HG02840 (cell line): ENCODE measurements around the gene STXBP5.
A peak's percentile ranks its signal among the peaks of the same experiment; 100 is the strongest.
"Not testable (repeated sequence)": the region's sequence is repeated elsewhere in the genome, so short reads cannot be mapped to it uniquely, and the experiment has no call there.

ENCODE experiments used
- ATAC-seq: cut with Tn5 transposase; IDR thresholded peaks from one replicate; pipeline ENCODE4 v1.9.1; 2021; ENCODE audit warnings: mild to moderate bottlenecking, moderate library complexity, moderate number of reproducible peaks; ENCODE audit not compliant: unreplicated experiment, low FRiP score

Gene STXBP5

DNA sequence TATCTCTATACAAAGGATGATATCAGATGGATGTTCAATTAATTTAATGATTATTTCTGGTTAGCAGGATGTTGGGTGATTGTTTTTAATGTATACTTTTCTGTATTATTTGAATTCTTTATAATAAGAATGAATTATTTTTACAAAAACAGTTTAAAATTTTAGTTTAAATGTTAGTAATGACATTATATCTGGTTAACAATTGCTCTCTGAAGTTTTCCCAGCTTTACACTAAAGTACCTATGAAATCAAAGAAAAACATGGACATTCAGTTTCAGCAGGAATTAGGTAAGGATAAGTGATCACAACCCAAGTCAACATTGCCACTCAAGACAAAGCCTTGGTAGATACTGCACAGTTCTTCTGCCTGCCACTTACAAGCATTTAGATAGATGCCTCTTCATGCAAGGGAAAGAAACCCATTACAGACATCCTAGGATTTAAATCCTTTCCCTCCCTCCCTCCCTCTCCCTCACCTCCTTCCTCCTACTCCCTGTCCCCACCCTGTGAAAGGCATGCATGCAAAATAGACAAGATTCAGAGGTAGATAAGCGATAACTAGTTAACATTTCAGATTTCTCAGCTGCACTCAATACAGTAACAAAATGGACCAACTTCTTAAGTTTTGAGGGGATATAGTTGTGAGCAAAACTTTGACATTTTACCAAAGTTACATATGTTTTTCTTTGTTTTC is 143.8 kb downstream of the STXBP5 start:
- ATAC-seq = no peak

DNA sequence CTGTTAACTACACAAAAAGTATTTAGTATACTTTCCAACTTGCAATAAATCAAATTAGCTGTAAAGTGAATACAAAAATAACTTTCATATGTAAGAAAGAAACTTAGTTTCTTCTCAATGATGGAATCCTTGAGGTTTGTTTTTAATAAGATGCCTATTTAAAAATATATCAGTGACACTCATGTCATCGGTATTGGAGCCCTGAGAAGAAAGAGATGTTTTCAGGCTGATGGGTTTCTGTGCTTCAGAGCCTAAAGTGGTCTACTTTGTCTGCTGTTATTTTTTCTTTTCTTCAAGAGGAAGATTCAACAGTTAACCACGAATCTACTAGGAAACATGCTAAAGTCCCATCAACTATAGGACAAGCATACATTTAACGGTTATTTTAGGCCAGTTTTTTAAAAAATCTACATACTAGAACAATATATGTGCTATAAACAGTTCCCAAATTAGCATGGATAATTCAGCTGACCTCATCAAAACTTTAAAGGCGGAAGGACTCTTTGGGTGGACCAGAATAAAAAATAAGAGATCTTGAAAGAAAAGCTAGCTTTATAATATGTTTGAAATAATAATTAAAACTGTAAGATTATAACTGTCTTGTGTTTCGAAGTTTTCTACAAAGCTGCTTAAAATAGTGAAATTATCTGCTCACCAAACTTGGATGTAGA is 157.2 kb downstream of the STXBP5 start:
- ATAC-seq = no peak

DNA sequence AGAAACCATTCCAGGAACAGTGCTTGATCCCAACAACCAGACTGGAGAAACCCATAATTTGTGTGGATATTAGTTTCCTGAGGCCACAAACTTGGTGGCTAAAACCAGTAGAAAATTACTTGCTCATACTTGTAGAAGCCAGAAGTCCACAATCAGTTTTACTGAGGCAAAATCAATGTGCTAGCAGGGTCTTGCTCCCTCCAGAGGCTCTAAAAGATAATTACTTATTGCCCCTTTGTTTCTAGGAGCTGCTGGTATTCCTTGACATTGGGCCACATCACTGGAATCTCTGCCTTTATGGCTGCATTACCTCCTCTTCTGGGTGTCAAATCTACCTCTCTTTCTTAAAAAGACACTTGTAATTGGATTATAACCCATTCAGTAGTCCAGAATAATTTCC is 162.1 kb downstream of the STXBP5 start:
- ATAC-seq = no peak

GRCh38 chr6:147371325-147371724 is 167.1 kb downstream of the STXBP5 start:
- no peak for ATAC-seq

DNA sequence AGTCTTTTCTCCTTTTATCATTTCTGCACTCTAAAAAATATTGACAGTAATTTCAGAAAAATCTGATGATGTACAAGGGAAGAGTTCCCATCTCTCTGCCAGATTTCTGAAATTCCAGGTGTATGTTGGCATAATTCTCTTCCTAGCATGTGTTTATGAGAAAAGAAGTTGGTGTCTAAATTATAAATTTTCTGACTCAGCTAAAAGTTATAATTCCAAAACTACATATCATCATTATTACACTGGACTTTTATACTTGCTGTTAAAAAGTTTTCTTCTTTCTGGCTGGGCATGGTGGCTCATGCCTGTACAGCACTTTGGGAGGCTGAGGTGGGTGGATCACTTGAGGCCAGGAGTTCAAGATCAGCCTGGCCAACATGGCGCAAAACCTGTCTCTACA is 168.6 kb downstream of the STXBP5 start:
- no peak for ATAC-seq

- ATAC-seq = no peak
Observed at GRCh38 chr6:147378819-147379218, 174.6 kb downstream of the STXBP5 start.

DNA sequence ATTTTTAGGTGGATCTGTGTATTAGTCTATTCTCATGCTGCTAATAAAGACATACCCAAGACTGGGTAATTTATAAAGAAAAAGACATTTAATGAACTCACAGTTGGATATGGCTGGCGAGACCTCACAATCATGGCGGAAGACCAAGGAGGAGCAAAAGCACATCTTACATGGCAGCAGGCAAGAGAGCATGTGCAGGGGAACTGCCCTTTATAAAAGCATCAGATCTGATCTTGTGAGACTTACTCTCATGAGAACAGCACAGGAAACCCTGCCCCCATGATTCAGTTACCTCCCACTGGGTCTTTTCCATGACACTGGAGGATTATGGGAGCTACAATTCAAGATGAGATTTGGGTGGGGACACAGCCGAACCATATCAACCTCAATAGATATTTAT is 176.6 kb downstream of the STXBP5 start:
- not testable (repeated sequence) for ATAC-seq

- no peak for ATAC-seq
Observed at GRCh38 chr6:147381712-147382111, 177.5 kb downstream of the STXBP5 start.

- no peak for ATAC-seq
Observed at GRCh38 chr6:147382945-147383554, 178.8 kb downstream of the STXBP5 start.

DNA sequence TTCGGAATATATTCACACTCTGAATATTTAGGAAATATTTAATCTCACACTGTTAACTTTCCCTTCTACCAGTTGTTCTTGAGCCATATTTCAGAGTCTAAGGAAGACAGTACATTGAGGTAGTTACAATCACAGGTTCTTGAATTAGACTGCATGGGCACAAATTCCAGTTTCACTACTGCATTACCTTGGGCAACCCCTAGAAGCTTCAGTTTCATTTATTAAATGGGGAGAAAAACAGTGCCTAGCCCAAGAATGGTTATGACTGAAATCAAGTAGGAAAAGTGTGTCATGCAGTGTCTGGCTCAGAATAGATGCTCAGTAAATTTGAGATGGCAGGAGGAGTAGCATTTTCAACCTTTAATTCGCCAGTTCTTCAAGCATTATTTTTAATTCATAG is 179.8 kb downstream of the STXBP5 start:
- ATAC-seq = no peak

DNA sequence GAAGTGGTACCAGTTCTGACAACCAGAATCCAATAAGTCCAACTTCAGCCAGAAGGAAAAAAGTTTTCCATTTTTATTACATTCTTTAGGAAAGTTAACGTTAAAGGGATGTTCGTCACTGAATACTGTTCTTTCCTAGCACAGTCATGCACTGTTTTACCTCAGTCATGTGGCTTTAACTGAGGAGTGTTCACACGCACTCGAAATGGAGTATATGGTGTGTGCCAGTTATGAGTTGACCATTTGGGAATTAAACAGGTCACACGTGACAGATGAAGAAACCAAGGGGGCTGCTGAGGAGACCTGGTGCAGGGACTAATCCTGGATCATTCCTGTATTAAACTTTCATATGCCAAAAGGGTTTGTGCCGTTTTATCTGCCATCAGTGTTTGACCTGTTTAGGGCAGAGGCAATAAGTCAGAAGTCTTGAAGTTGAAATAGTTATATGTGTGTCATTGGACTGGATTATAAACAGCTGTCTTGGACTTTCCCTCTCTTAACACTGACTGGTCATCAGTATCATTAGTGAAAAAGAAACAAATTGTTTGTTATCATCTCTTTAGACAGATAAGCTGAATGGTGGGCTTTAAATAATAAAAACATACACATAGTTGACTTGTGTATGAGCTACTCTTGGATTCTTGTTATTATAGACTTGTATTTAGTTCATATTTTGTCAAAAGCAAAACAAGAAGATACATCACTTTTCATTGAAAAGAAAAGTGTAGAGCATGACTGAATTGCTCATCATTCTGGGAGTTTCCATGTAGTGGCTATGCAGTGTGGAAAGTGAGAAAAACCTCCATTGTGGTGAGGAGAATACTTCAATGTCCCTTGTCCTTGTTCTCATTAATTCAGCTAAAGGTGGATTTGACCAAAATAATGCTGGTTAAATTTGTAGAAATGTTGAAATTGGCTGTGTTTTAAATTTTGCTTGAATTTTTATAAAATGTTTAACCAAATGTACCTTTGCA is 180.8 kb downstream of the STXBP5 start:
- ATAC-seq = peak; percentile 73

GRCh38 chr6:147389463-147389862 is 185.2 kb downstream of the STXBP5 start:
- no peak for ATAC-seq

GRCh38 chr6:147390909-147391536 is 186.8 kb downstream of the STXBP5 start:
- ATAC-seq = no peak

DNA sequence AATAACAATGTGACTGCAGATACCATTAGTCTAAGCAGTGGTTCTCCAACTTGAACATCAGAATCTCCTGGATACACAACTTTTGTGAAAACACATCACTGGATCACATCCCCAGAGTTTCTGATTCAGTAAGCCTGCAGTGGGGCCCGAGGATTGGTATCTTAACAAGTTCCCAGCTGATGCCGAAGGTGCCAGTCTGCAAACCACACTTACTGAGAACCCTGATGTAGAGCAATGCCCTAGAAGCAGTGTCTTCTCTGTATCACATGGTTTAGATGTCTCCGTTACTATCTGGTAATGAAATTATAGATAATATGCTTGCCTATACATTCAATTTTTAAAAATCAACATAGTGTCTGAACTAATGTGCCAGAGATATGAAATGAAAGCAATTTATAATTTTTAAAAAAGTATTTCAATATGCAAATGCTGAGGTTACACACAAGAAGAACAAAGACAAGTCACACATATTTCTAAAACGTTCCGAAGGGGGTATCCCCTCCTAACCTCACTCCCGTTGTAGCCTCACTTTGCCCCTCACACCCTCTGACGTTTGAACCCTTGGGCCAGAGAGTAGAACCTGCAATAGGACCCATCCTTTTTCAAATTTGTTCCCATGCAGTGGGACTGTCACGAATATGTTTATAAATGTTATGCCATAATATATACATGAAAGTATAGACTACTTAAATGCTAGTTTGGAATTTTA is 188.9 kb downstream of the STXBP5 start:
- ATAC-seq = no peak

DNA sequence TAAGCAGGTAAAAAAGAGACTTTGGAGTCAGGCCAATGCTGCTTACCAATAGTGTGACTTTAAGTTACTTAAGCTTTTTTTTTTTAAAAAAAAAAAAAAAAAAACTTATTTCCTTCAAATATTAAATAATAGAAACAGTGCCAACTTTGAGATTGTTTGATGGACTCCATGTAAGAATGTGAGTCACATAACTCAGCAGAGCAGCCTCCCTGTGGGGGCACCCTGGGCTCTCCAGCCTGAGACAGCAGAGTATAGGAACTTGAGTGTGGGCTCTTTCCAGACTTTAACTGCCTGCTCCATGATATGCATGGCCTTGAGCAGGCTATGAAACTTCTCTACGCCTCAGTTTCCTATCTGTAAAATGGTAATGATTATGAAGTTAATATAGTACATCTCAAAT is 190.9 kb downstream of the STXBP5 start:
- ATAC-seq = no peak

DNA sequence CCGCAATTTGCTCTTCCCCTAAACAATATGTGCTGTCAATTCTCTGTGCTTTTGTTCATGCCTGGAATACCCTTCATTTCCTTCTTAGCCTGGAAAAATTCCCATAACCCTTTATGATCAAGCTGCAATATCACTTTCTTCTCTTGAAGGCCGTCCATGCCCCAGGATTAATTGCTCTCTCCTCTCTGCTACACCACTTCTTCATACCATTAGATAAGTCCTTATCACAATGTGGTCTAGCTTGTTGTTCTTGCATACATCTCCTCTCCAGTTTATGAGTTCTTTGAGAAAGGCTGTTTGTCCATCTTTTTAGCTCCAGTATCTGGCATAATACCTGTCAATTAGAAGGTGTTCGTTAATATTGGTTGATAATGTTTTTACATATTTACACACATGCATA is 193.1 kb downstream of the STXBP5 start:
- no peak for ATAC-seq

DNA sequence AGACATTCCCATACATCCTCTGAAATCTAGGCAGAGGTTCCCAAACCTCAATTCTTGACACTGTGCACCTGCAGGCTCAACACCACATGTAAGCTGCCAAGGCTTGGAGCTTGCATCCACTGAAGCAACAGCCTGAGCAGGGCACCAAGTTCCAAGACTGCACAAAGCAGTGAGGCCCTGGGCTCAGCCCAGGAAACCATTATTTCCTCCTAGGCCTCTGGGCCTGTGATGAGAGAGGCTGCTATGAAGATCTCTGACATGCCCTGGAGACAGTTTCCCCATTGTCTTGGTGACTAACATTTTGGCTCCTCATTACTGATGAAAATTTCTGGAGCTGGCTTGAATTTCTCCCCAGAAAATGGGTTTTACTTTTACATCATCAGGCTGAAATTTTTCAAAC is 196.8 kb downstream of the STXBP5 start:
- no peak for ATAC-seq

DNA sequence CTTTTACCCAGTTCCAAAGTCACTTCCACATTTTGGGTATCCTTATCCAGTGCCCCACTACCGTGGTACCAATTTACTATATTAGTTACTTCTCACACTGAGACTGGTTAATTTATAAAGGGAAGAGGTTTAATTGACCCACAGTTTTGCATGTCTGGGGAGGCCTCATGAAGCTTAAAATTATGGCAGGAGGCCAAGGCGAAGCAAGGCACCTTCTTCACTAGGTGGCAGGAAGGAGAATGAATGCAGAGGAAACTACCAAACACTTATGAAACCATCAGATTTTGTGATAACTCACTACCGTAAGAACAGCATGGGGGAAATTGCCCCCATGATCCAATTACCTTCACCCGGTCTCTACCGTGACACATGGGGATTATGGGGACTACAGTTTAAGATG is 197.6 kb downstream of the STXBP5 start:
- ATAC-seq = no peak

GRCh38 chr6:147406783-147407182 is 202.6 kb downstream of the STXBP5 start:
- no peak for ATAC-seq

DNA sequence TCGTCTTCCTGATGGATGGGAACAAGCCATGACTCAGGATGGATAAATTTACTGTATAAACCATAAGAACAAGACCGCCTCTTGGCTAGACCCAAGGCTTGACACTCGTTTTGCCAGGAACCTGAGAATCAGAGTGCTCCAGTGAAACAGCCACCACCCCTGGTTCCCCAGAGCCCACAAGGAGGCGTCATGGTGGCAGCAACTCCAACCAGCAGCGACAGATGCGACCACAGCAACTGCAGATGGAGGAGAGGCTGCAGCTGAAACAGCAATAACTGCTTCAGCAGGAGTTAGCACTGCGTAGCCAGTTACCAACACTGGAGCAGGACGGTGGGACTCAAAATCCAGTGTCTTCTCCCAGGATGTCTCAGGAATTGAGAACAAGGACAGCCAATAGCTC is 203.4 kb downstream of the STXBP5 start:
- ATAC-seq = no peak
